WTC11 (cell line): Measurements from ENCODE around the gene PSMD5. TPM values are rescaled to one million over a fixed set of nuclear protein-coding genes. Genes with fewer than 3 reads are reported as not detected.

ENCODE experiments used
- ATAC-seq: fragments of 200-7000 bp; cut with Tn5 transposase; 2 replicates; pipeline ENCODE4 v1.10.0; 2021; ENCODE audit warnings: mild to moderate bottlenecking, moderate library complexity
- CTCF ChIA-PET: fragments of 300-600 bp; sonication (Branson Sonifier 250); formaldehyde crosslinking; loops from one replicate; lab custom pipeline; 2021; ENCODE audit warnings: antibody characterized with exemption; lab: Charles Lee
- POLR2A ChIA-PET: fragments of 350-600 bp; sonication (Branson Sonifier 250); formaldehyde crosslinking; loops from one replicate; lab custom pipeline; 2021; ENCODE audit warnings: antibody characterized with exemption; lab: Charles Lee
- DNase-seq: peaks from one replicate; pipeline ENCODE4 v3.0.0; 2021; ENCODE audit warnings: low spot score
- H3K27ac Mint-ChIP-seq: 2 replicates; pipeline ENCODE4 v1.8.0; 2021; ENCODE audit warnings: mixed read lengths
- H3K27me3 Mint-ChIP-seq: 2 replicates; pipeline ENCODE4 v1.8.0; 2021; ENCODE audit warnings: low read depth, mild to moderate bottlenecking, moderate library complexity, mixed read lengths
- H3K36me3 Mint-ChIP-seq: 2 replicates; pipeline ENCODE4 v1.8.0; 2021; ENCODE audit warnings: mixed read lengths
- H3K4me1 Mint-ChIP-seq: 2 replicates; pipeline ENCODE4 v1.8.0; 2022; ENCODE audit warnings: mixed read lengths
- H3K4me3 Mint-ChIP-seq: 2 replicates; pipeline ENCODE4 v1.8.0; 2021; ENCODE audit warnings: mild to moderate bottlenecking, moderate library complexity, mixed read lengths
- H3K9me3 Mint-ChIP-seq: 2 replicates; pipeline ENCODE4 v1.8.0; 2021; ENCODE audit warnings: mixed read lengths
- CREM ChIP-seq: sonication (generic); formaldehyde crosslinking; IDR thresholded peaks from 2 replicates; pipeline ENCODE4 v1.8.1; 2022; ENCODE audit warnings: mild to moderate bottlenecking, missing genetic modification reagents, moderate library complexity
- ELF4 ChIP-seq: sonication (generic); formaldehyde crosslinking; IDR thresholded peaks from 2 replicates; pipeline ENCODE4 v1.8.1; 2022; ENCODE audit warnings: low read depth, mild to moderate bottlenecking, moderate library complexity, missing genetic modification reagents
- HMGA2 ChIP-seq: fragments of 250-450 bp; sonication (Bioruptor Pico); IDR thresholded peaks from 2 replicates; pipeline ENCODE4 v1.4.0; 2021; ENCODE audit warnings: mild to moderate bottlenecking, moderate library complexity
- IRF2 ChIP-seq: sonication (generic); formaldehyde crosslinking; IDR thresholded peaks from 2 replicates; pipeline ENCODE4 v1.8.0; 2022; ENCODE audit warnings: low read depth, missing genetic modification reagents, borderline replicate concordance
- NFYB ChIP-seq: sonication (generic); formaldehyde crosslinking; conservative IDR thresholded peaks from 2 replicates; pipeline ENCODE4 v1.8.0; 2022; ENCODE audit warnings: low read depth, missing genetic modification reagents
- NR1H2 ChIP-seq: sonication (generic); formaldehyde crosslinking; IDR thresholded peaks from 2 replicates; pipeline ENCODE4 v1.9.0; 2021; ENCODE audit warnings: mild to moderate bottlenecking, moderate library complexity, missing genetic modification reagents
- NR3C1 ChIP-seq: sonication (generic); formaldehyde crosslinking; conservative IDR thresholded peaks from 2 replicates; pipeline ENCODE4 v1.8.1; 2023; ENCODE audit warnings: low read depth, mild to moderate bottlenecking, missing genetic modification reagents
- PRRX2 ChIP-seq: fragments of 250-450 bp; sonication (Bioruptor Pico); IDR thresholded peaks from 2 replicates; pipeline ENCODE4 v1.8.0; 2021; ENCODE audit warnings: mild to moderate bottlenecking
- SMAD4 ChIP-seq: sonication (generic); formaldehyde crosslinking; IDR thresholded peaks from 2 replicates; pipeline ENCODE4 v1.8.0; 2022; ENCODE audit warnings: mild to moderate bottlenecking, missing genetic modification reagents
- TP53 ChIP-seq: sonication (generic); formaldehyde crosslinking; IDR thresholded peaks from 2 replicates; pipeline ENCODE4 v1.8.1; 2023; ENCODE audit warnings: mild to moderate bottlenecking, missing genetic modification reagents
- ZNF138 ChIP-seq: sonication (generic); formaldehyde crosslinking; conservative IDR thresholded peaks from 2 replicates; pipeline ENCODE4 v1.8.1; 2022; ENCODE audit warnings: mild to moderate bottlenecking, moderate library complexity, missing genetic modification reagents
- ZNF219 ChIP-seq: sonication (generic); formaldehyde crosslinking; IDR thresholded peaks from 2 replicates; pipeline ENCODE4 v1.8.0; 2023; ENCODE audit warnings: missing genetic modification reagents, mild to moderate bottlenecking, borderline replicate concordance
- ZNF317 ChIP-seq: sonication (generic); formaldehyde crosslinking; IDR thresholded peaks from 2 replicates; pipeline ENCODE4 v1.8.1; 2023; ENCODE audit warnings: low read depth, mild to moderate bottlenecking, moderate library complexity, missing genetic modification reagents, borderline replicate concordance
- ZNF396 ChIP-seq: fragments of 250-450 bp; sonication (Bioruptor Pico); IDR thresholded peaks from 2 replicates; pipeline ENCODE4 v1.8.0; 2021; ENCODE audit warnings: mild to moderate bottlenecking, moderate library complexity, borderline replicate concordance
- ZNF416 ChIP-seq: fragments of 250-450 bp; sonication (Bioruptor Pico); IDR thresholded peaks from 2 replicates; pipeline ENCODE4 v1.9.0; 2021; ENCODE audit warnings: mild to moderate bottlenecking, inconsistent platforms
- ZNF423 ChIP-seq: fragments of 250-450 bp; sonication (Bioruptor Pico); IDR thresholded peaks from 2 replicates; pipeline ENCODE4 v2.1.2; 2022; ENCODE audit warnings: mild to moderate bottlenecking, moderate library complexity
- ZNF671 ChIP-seq: fragments of 250-450 bp; sonication (Bioruptor Pico); IDR thresholded peaks from 2 replicates; pipeline ENCODE4 v1.8.0; 2021; ENCODE audit warnings: mild to moderate bottlenecking
- total RNA-seq: library from RNA; stranded (reverse); gene quantifications from 3 replicates; pipeline ENCODE4 v1.2.3, GENCODE V29; 2021
- TF ChIP-seq, protein P1 (sequence below): sonication (generic); formaldehyde crosslinking; IDR thresholded peaks from 2 replicates; pipeline ENCODE4 v1.8.0; 2022; ENCODE audit warnings: missing genetic modification reagents
- TF ChIP-seq, protein P2 (sequence below): fragments of 250-450 bp; sonication (Bioruptor Pico); IDR thresholded peaks from 2 replicates; pipeline ENCODE4 v1.9.0; 2021; ENCODE audit warnings: mild to moderate bottlenecking
- TF ChIP-seq, protein P3 (sequence below): sonication (generic); formaldehyde crosslinking; IDR thresholded peaks from 2 replicates; pipeline ENCODE4 v1.8.0; 2022; ENCODE audit warnings: mild to moderate bottlenecking, missing genetic modification reagents
- TF ChIP-seq, protein P4 (sequence below): fragments of 250-450 bp; sonication (Bioruptor Pico); conservative IDR thresholded peaks from 2 replicates; pipeline ENCODE4 v1.9.0; 2021; ENCODE audit warnings: mild to moderate bottlenecking
- TF ChIP-seq, protein P5 (sequence below): sonication (generic); formaldehyde crosslinking; IDR thresholded peaks from 2 replicates; pipeline ENCODE4 v1.8.1; 2023; ENCODE audit warnings: mild to moderate bottlenecking, missing genetic modification reagents, moderate library complexity
- TF ChIP-seq, protein P6 (sequence below): fragments of 250-450 bp; sonication (Bioruptor Pico); IDR thresholded peaks from 2 replicates; pipeline ENCODE4 v2.1.2; 2022; ENCODE audit warnings: mild to moderate bottlenecking, moderate library complexity

Gene PSMD5
- total RNA-seq, 1 experiment from 2014 or later = 61.1 TPM

DNA sequence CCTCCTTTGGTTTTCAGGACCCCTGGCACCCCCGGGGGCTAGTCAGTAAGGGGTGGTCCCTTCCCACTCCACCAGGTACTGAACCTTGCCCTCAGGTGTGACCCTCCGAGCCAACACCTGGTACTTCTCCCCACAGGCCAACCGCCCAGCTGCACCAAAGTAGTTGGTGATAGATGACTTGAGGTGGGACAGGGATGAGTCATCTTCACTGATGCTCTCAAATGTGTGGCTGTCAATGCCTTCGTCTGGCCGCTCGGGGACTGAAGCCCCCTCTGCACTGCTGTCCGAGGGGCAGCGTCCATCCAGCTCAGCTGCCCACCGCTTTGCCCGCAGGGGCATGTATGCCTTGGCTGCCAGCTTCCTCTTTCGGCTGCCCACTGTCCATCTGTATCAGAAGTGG lies 15.2 kb upstream of the PSMD5 start:
- Mint-ChIP-seq H3K9me3 (no peaks in the 10 kb centered on the region), H3K36me3 (peaks cover 9% of the 10 kb centered on the region), H3K4me3 (no peak overlapping the region), H3K4me1 (peaks cover 5% of the 10 kb centered on the region)
- no peak for DNase-seq
- POLR2A ChIA-PET = no interaction called here
- ATAC-seq = no peak
- CTCF ChIA-PET = no interaction called here
- no peak for TF ChIP-seq ZNF423 (CRISPR knock-in tag)
- TF ChIP-seq IRF2 (CRISPR knock-in tag) = no peak
- TF ChIP-seq SMAD4 (CRISPR knock-in tag) = no peak
- no peak for TF ChIP-seq ZNF416 (CRISPR knock-in tag)
- no peak for TF ChIP-seq NR3C1 (CRISPR knock-in tag)
- TF ChIP-seq, protein P1, sequence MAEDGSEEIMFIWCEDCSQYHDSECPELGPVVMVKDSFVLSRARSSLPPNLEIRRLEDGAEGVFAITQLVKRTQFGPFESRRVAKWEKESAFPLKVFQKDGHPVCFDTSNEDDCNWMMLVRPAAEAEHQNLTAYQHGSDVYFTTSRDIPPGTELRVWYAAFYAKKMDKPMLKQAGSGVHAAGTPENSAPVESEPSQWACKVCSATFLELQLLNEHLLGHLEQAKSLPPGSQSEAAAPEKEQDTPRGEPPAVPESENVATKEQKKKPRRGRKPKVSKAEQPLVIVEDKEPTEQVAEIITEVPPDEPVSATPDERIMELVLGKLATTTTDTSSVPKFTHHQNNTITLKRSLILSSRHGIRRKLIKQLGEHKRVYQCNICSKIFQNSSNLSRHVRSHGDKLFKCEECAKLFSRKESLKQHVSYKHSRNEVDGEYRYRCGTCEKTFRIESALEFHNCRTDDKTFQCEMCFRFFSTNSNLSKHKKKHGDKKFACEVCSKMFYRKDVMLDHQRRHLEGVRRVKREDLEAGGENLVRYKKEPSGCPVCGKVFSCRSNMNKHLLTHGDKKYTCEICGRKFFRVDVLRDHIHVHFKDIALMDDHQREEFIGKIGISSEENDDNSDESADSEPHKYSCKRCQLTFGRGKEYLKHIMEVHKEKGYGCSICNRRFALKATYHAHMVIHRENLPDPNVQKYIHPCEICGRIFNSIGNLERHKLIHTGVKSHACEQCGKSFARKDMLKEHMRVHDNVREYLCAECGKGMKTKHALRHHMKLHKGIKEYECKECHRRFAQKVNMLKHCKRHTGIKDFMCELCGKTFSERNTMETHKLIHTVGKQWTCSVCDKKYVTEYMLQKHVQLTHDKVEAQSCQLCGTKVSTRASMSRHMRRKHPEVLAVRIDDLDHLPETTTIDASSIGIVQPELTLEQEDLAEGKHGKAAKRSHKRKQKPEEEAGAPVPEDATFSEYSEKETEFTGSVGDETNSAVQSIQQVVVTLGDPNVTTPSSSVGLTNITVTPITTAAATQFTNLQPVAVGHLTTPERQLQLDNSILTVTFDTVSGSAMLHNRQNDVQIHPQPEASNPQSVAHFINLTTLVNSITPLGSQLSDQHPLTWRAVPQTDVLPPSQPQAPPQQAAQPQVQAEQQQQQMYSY = no peak
- TF ChIP-seq ELF4 = no peak
- no peak for TF ChIP-seq NR1H2 (CRISPR knock-in tag)
- no peak for TF ChIP-seq CREM (CRISPR knock-in tag)
- no peak for TF ChIP-seq ZNF317 (CRISPR knock-in tag)
- no peak for TF ChIP-seq NFYB (CRISPR knock-in tag)
- TF ChIP-seq ZNF396 = no peak
- no peak for TF ChIP-seq TP53
- no peak for TF ChIP-seq ZNF138 (CRISPR knock-in tag)
- TF ChIP-seq, protein P2, sequence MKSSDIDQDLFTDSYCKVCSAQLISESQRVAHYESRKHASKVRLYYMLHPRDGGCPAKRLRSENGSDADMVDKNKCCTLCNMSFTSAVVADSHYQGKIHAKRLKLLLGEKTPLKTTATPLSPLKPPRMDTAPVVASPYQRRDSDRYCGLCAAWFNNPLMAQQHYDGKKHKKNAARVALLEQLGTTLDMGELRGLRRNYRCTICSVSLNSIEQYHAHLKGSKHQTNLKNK (CRISPR knock-in tag) = no peak
- TF ChIP-seq, protein P3, sequence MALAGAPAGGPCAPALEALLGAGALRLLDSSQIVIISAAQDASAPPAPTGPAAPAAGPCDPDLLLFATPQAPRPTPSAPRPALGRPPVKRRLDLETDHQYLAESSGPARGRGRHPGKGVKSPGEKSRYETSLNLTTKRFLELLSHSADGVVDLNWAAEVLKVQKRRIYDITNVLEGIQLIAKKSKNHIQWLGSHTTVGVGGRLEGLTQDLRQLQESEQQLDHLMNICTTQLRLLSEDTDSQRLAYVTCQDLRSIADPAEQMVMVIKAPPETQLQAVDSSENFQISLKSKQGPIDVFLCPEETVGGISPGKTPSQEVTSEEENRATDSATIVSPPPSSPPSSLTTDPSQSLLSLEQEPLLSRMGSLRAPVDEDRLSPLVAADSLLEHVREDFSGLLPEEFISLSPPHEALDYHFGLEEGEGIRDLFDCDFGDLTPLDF (CRISPR knock-in tag) = no peak
- no peak for TF ChIP-seq ZNF219 (CRISPR knock-in tag)
- TF ChIP-seq ZNF671 (CRISPR knock-in tag) = no peak
- TF ChIP-seq, all 79 proteins: peak for 0
- H3K27ac Mint-ChIP-seq = no peak overlapping the region
- no peaks in the 10 kb centered on the region for H3K27me3 Mint-ChIP-seq

DNA sequence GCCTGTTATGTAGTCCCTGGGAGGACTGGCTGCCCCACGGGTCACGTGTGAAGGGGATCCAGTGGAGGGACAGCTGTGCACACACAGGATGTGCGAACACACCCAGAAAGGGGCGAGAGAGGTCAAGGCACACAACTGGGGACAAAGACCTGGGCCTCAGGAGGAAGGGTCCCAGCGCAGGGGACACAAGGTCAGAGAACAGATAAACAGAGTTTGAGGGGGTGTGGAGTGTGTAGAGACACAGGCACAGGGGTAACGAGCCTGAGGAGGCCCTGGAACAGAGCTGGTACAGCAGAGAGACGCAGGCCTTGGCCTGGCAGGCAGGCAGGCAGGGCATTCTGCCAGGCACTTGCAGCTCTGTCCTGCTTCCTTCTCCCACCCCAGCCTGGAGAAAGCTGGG lies 14.8 kb upstream of the PSMD5 start:
- DNase-seq (no peak), ATAC-seq (no peak)
- Mint-ChIP-seq H3K27me3 (no peaks in the 10 kb centered on the region), H3K27ac (no peak overlapping the region), H3K36me3 (peaks cover 9% of the 10 kb centered on the region), H3K9me3 (no peaks in the 10 kb centered on the region), H3K4me3 (no peak overlapping the region), H3K4me1 (peaks cover 9% of the 10 kb centered on the region)
- CTCF ChIA-PET = no interaction called here
- POLR2A ChIA-PET = no interaction called here
- TF ChIP-seq PRRX2 (CRISPR knock-in tag) (no peak), ZNF219 (CRISPR knock-in tag) (no peak), ZNF317 (CRISPR knock-in tag) (no peak), HMGA2 (CRISPR knock-in tag) (no peak)
- TF ChIP-seq, protein P4, sequence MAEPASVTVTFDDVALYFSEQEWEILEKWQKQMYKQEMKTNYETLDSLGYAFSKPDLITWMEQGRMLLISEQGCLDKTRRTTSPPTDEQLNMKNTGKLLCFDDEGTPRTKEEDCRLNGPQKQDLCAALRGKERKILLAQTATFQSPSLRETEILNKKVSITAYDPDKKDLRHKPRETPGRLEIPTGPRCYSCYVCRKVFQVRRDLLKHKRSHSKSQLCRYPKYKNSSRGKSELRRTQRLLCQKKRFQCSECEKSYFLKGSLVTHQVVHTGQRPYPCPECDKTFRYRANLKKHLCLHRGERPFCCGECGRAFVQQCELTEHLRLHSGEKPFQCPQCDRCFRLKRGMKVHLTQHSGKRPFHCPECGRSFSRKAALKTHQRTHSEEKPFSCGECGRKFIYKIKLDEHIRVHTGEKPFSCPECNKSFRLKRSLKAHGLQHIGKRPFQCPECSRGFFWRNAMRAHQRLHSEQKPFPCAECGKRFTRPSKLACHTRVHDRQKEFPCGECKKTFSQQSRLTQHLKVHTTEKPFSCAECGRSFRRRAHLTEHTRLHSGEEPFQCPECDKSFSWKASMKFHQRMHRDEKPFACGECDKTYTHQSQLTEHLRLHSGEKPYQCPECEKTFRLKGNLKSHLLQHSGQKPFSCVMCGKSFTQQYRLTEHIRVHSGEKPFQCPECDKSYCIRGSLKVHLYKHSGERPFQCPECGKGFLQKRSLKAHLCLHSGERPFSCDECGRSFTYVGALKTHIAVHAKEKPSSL (CRISPR knock-in tag) = no peak
- TF ChIP-seq, protein P5, sequence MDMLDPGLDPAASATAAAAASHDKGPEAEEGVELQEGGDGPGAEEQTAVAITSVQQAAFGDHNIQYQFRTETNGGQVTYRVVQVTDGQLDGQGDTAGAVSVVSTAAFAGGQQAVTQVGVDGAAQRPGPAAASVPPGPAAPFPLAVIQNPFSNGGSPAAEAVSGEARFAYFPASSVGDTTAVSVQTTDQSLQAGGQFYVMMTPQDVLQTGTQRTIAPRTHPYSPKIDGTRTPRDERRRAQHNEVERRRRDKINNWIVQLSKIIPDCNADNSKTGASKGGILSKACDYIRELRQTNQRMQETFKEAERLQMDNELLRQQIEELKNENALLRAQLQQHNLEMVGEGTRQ (CRISPR knock-in tag) = no peak
- TF ChIP-seq, protein P6, sequence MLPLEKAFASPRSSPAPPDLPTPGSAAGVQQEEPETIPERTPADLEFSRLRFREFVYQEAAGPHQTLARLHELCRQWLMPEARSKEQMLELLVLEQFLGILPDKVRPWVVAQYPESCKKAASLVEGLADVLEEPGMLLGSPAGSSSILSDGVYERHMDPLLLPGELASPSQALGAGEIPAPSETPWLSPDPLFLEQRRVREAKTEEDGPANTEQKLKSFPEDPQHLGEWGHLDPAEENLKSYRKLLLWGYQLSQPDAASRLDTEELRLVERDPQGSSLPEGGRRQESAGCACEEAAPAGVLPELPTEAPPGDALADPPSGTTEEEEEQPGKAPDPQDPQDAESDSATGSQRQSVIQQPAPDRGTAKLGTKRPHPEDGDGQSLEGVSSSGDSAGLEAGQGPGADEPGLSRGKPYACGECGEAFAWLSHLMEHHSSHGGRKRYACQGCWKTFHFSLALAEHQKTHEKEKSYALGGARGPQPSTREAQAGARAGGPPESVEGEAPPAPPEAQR (CRISPR knock-in tag) = no peak
- TF ChIP-seq, protein P1 = no peak
